ENCODE data around the gene FMN1. TPM values are rescaled to one million over a fixed set of nuclear protein-coding genes. Genes with fewer than 3 reads are reported as not detected.

FMN1 gene
- total and polyA plus RNA-seq, 2 experiments from 2014 or later = 0.93 to 2.2 TPM

- Histone ChIP-seq H3F3A (ENCODE audit: insufficient read depth) (peaks cover 26% of the 10 kb centered on the region), H3K4me1 (ENCODE audit: insufficient read depth) (peaks cover 37% of the 10 kb centered on the region), H3K27me3 (replicated peaks; ENCODE audit: insufficient read depth) (no peaks in the 10 kb centered on the region), H2AFZ (no peak overlapping the region), H3K9me3 (ENCODE audit: low read depth) (no peaks in the 10 kb centered on the region), H3K4me3 (no peak overlapping the region), H3K9me2 (ENCODE audit: insufficient read depth) (no peaks in the 10 kb centered on the region), H3K79me2 (ENCODE audit: insufficient read depth) (no peaks in the 10 kb centered on the region), H3K27ac (no peak overlapping the region), H3K4me2 (ENCODE audit: unreplicated experiment) (no peak overlapping the region), H4K20me1 (ENCODE audit: insufficient read depth) (no peaks in the 10 kb centered on the region), H3K36me3 (ENCODE audit: low read depth) (no peaks in the 10 kb centered on the region), H3K9ac (no peak overlapping the region)
- in situ Hi-C loops (cut with MboI) = no loop called here
- no peak for DNase-seq
- TF ChIP-seq EZH2 (IDR thresholded peaks at IDR 0.05; ENCODE audit: insufficient read depth, poor library complexity, severe bottlenecking) (no peak), EZH2phosphoT487 (IDR thresholded peaks at IDR 0.05; ENCODE audit: insufficient read depth, low read depth) (no peak)
- WGBS, 2 experiments (ENCODE audit: low coverage in 1 of 2, low lambda C conversion rate in 2 of 2, missing lambda C conversion rate in 2 of 2) = 64 to 73% methylated on average over 2 of the region's 2 CpGs
Observed at GRCh38 chr15:33095641-33096040, 98.9 kb downstream of the FMN1 start.

GRCh38 chr15:33094336-33094735 lies 100.2 kb downstream of the FMN1 start:
- Histone ChIP-seq H3K4me1 (ENCODE audit: insufficient read depth) (peaks cover 25% of the 10 kb centered on the region), H3K4me2 (ENCODE audit: unreplicated experiment) (no peak overlapping the region), H3K4me3 (no peak overlapping the region), H3K27ac (no peak overlapping the region), H2AFZ (no peak overlapping the region), H3F3A (ENCODE audit: insufficient read depth) (peaks cover 15% of the 10 kb centered on the region), H3K9me3 (ENCODE audit: low read depth) (no peaks in the 10 kb centered on the region), H3K9ac (no peak overlapping the region), H3K27me3 (replicated peaks; ENCODE audit: insufficient read depth) (no peaks in the 10 kb centered on the region), H3K79me2 (ENCODE audit: insufficient read depth) (no peaks in the 10 kb centered on the region), H4K20me1 (ENCODE audit: insufficient read depth) (no peaks in the 10 kb centered on the region), H3K9me2 (ENCODE audit: insufficient read depth) (no peaks in the 10 kb centered on the region), H3K36me3 (ENCODE audit: low read depth) (no peaks in the 10 kb centered on the region)
- WGBS, 2 experiments (ENCODE audit: low coverage in 1 of 2, low lambda C conversion rate in 2 of 2, missing lambda C conversion rate in 2 of 2) = 15 to 18% methylated on average over 2 of the region's 2 CpGs
- DNase-seq = peak; percentile 33
- no peak for TF ChIP-seq EZH2 (IDR thresholded peaks at IDR 0.05; ENCODE audit: insufficient read depth, poor library complexity, severe bottlenecking)
- no peak for TF ChIP-seq EZH2phosphoT487 (IDR thresholded peaks at IDR 0.05; ENCODE audit: insufficient read depth, low read depth)
- in situ Hi-C loops (cut with MboI) = no loop called here

GRCh38 chr15:33093222-33093621 lies 101.3 kb downstream of the FMN1 start:
- Histone ChIP-seq H3K79me2 (ENCODE audit: insufficient read depth) (no peaks in the 10 kb centered on the region), H3K9ac (no peak overlapping the region), H3K4me1 (ENCODE audit: insufficient read depth) (peaks cover 14% of the 10 kb centered on the region), H3K4me2 (ENCODE audit: unreplicated experiment) (no peak overlapping the region), H3K9me3 (ENCODE audit: low read depth) (no peaks in the 10 kb centered on the region), H3K27me3 (replicated peaks; ENCODE audit: insufficient read depth) (no peaks in the 10 kb centered on the region), H3K9me2 (ENCODE audit: insufficient read depth) (no peaks in the 10 kb centered on the region), H4K20me1 (ENCODE audit: insufficient read depth) (no peaks in the 10 kb centered on the region), H3K36me3 (ENCODE audit: low read depth) (no peaks in the 10 kb centered on the region), H3F3A (ENCODE audit: insufficient read depth) (peaks cover 8% of the 10 kb centered on the region; the same call in 1 of the 2 replicates), H2AFZ (no peak overlapping the region), H3K27ac (no peak overlapping the region), H3K4me3 (no peak overlapping the region)
- 96 to 99% methylated on average over 2 of the region's 2 CpGs for WGBS, 2 experiments (ENCODE audit: low coverage in 1 of 2, low lambda C conversion rate in 2 of 2, missing lambda C conversion rate in 2 of 2)
- DNase-seq = no peak
- TF ChIP-seq EZH2phosphoT487 (IDR thresholded peaks at IDR 0.05; ENCODE audit: insufficient read depth, low read depth) (no peak), EZH2 (IDR thresholded peaks at IDR 0.05; ENCODE audit: insufficient read depth, poor library complexity, severe bottlenecking) (no peak)
- in situ Hi-C loops (cut with MboI) = no loop called here

GRCh38 chr15:33091983-33092693 lies 102.4 kb downstream of the FMN1 start:
- H3K27ac ChIP-seq = no peak overlapping the region
- no peaks in the 10 kb centered on the region for H3K36me3 ChIP-seq (ENCODE audit: low read depth)
- H3F3A ChIP-seq (ENCODE audit: insufficient read depth) = no peaks in the 10 kb centered on the region
- DNase-seq = no peak
- H2AFZ ChIP-seq = no peak overlapping the region
- H3K4me1 ChIP-seq (ENCODE audit: insufficient read depth) = peaks cover 4% of the 10 kb centered on the region
- no peak overlapping the region for H3K4me2 ChIP-seq (ENCODE audit: unreplicated experiment)
- no peaks in the 10 kb centered on the region for H4K20me1 ChIP-seq (ENCODE audit: insufficient read depth)
- H3K9ac ChIP-seq = no peak overlapping the region
- no peaks in the 10 kb centered on the region for H3K9me3 ChIP-seq (ENCODE audit: low read depth)
- H3K79me2 ChIP-seq (ENCODE audit: insufficient read depth) = no peaks in the 10 kb centered on the region
- WGBS, 2 experiments (ENCODE audit: low coverage in 1 of 2, low lambda C conversion rate in 2 of 2, missing lambda C conversion rate in 2 of 2) = 84 to 87% methylated on average over 15 of the region's 15 CpGs
- in situ Hi-C loops (cut with MboI) = no loop called here
- H3K4me3 ChIP-seq = no peak overlapping the region
- H3K27me3 ChIP-seq (replicated peaks; ENCODE audit: insufficient read depth) = no peaks in the 10 kb centered on the region
- TF ChIP-seq EZH2 (IDR thresholded peaks at IDR 0.05; ENCODE audit: insufficient read depth, poor library complexity, severe bottlenecking) = no peak
- no peak for TF ChIP-seq EZH2phosphoT487 (IDR thresholded peaks at IDR 0.05; ENCODE audit: insufficient read depth, low read depth)
- H3K9me2 ChIP-seq (ENCODE audit: insufficient read depth) = no peaks in the 10 kb centered on the region
